ENCODE measurements around the gene RERE. TPM values are rescaled to one million over a fixed set of nuclear protein-coding genes. Genes with fewer than 3 reads are reported as not detected.

Gene RERE
- total and polyA plus RNA-seq, 12 donors: 46.5 to 163 (median 139) TPM

- no peak overlapping the region for H3K4me3 ChIP-seq
- peaks cover 0 to 48% (median 0%) of the 10 kb centered on the region in 7 donors for H3K27me3 ChIP-seq
- peaks cover 0 to 9% (median 0%) of the 10 kb centered on the region in 11 donors for H3K9me3 ChIP-seq
- 26 to 30% methylated on average over 21 of the region's 21 CpGs for WGBS, 2 donors
- DNase-seq (peak; percentile 68 to 69), ATAC-seq (peak; percentile 68 to 85 (median 77))
- peaks cover 3 to 35% (median 16%) of the 10 kb centered on the region in 9 donors for H3K4me1 ChIP-seq
- peak; percentile 71 to 88 (median 84) for TF ChIP-seq CTCF (IDR thresholded peaks at IDR 0.05)
- H3K27ac ChIP-seq: no peak overlapping the region
- H3K36me3 ChIP-seq: no peaks in the 10 kb centered on the region
- intact Hi-C loops (cut with DNase I): loop anchor here (1.0 to 10.0 kb wide), 9 partner anchors 286 to 640 kb away; partner anchors contain the start of gene ERRFI1 (in 4 of the 10)
These were observed 502.8 kb downstream of the RERE start for GRCh38 chr1:8314346-8315280.

DNA sequence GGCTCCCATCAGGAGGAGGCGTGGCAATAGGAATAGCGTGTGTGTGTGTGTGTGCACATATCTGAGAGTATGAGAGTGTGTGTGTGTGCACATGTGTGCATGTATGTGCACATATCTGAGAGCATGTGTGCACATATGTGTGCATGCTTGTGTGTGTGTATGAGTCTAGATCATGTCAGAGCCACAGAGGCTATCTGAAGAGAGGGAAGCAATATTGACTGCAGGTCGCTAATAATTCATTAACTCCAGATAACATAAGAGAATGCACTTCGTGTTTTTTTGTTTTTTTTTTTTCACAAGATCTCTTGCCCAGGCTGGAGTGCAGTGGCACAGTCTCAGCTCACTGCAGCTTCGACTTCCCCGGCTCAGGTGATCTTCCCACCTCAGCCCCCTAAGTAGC is 504.2 kb downstream of the RERE start:
- ATAC-seq (no peak), DNase-seq (no peak)
- peaks cover under 1 to 29% (median 10%) of the 10 kb centered on the region in 9 donors for H3K4me1 ChIP-seq
- H3K27me3 ChIP-seq: peaks cover 0 to 39% (median 0%) of the 10 kb centered on the region in 7 donors
- no peak overlapping the region for H3K27ac ChIP-seq
- H3K36me3 ChIP-seq: no peaks in the 10 kb centered on the region
- intact Hi-C loops (cut with DNase I): loop anchor here in 6 of 10 donors (1.0 to 10.0 kb wide), 4 partner anchors 282 to 638 kb away; no protein-coding TSS in a partner anchor
- peaks cover 0 to 9% (median 0%) of the 10 kb centered on the region in 11 donors for H3K9me3 ChIP-seq
- no peak overlapping the region for H3K4me3 ChIP-seq
- TF ChIP-seq CTCF (IDR thresholded peaks at IDR 0.05): no peak
- 83 to 91% methylated on average over 6 of the region's 6 CpGs for WGBS, 2 donors

- ATAC-seq: peak in 6 of 8 donors; percentile 34 to 68 (median 58)
- no peak for DNase-seq
- Histone ChIP-seq H3K36me3 (no peaks in the 10 kb centered on the region), H3K4me1 (peaks cover 0 to 24% (median 5%) of the 10 kb centered on the region in 9 donors), H3K4me3 (no peak overlapping the region), H3K9me3 (peaks cover 0 to 9% (median 0%) of the 10 kb centered on the region in 11 donors), H3K27ac (no peak overlapping the region), H3K27me3 (peaks cover 0 to 32% (median 0%) of the 10 kb centered on the region in 7 donors)
- 74 to 77% methylated on average over 17 of the region's 17 CpGs for WGBS, 2 donors
- intact Hi-C loops (cut with DNase I): loop anchor here in 6 of 10 donors (1.0 to 10.0 kb wide), 4 partner anchors 281 to 638 kb away; no protein-coding TSS in a partner anchor
- TF ChIP-seq CTCF (IDR thresholded peaks at IDR 0.05): no peak
These were observed 504.9 kb downstream of the RERE start for GRCh38 chr1:8312235-8313218.
